Loucy (cell line): ENCODE measurements around the gene CARD6.

Experiments
- H2AFZ ChIP-seq: fragments of 200-600 bp; sonication (generic); 2 replicates; pipeline ENCODE4 v1.6.0; 2016; ENCODE audit warnings: antibody characterized with exemption, mild to moderate bottlenecking, low read length, moderate library complexity
- H3F3A ChIP-seq: fragments of 200-600 bp; 2 replicates; pipeline ENCODE4 v1.6.0; 2016; ENCODE audit warnings: antibody characterized with exemption, low read depth, mild to moderate bottlenecking
- H3K27me3 ChIP-seq: fragments of 200-600 bp; sonication (generic); 2 replicates; pipeline ENCODE4 v1.6.1; 2014; ENCODE audit warnings: low read length, mild to moderate bottlenecking; ENCODE audit not compliant: insufficient read depth, poor library complexity, severe bottlenecking
- H3K36me3 ChIP-seq: fragments of 200-600 bp; sonication (generic); 2 replicates; pipeline ENCODE4 v1.6.1; 2016; ENCODE audit warnings: low read length; ENCODE audit not compliant: insufficient read depth
- H3K4me1 ChIP-seq: fragments of 200-600 bp; sonication (generic); 2 replicates; pipeline ENCODE4 v1.5.1; 2014; ENCODE audit warnings: low read length, mild to moderate bottlenecking; ENCODE audit not compliant: insufficient read depth, poor library complexity, severe bottlenecking
- H3K4me2 ChIP-seq: fragments of 200-600 bp; sonication (generic); 2 replicates; pipeline ENCODE4 v1.6.0; 2014; ENCODE audit warnings: antibody characterized with exemption, low read length, low read depth, mild to moderate bottlenecking; ENCODE audit not compliant: poor library complexity, severe bottlenecking
- H3K4me3 ChIP-seq: fragments of 200-600 bp; sonication (generic); 2 replicates; pipeline ENCODE4 v1.5.1; 2014; ENCODE audit warnings: low read length, mild to moderate bottlenecking, mixed read lengths; ENCODE audit not compliant: poor library complexity, severe bottlenecking
- H3K79me2 ChIP-seq: fragments of 200-600 bp; sonication (generic); 2 replicates; pipeline ENCODE4 v1.6.1; 2014; ENCODE audit warnings: low read length; ENCODE audit not compliant: insufficient read depth
- H3K9ac ChIP-seq: fragments of 200-600 bp; sonication (generic); 2 replicates; pipeline ENCODE4 v1.6.0; 2014; ENCODE audit warnings: mild to moderate bottlenecking, low read depth, low read length, moderate library complexity; ENCODE audit not compliant: poor library complexity, severe bottlenecking
- H3K9me2 ChIP-seq: fragments of 200-600 bp; sonication (generic); replicated peaks from 2 replicates; pipeline ENCODE4 v1.6.1; 2016; ENCODE audit warnings: low read depth, low read length, mixed read lengths
- H3K9me3 ChIP-seq: fragments of 200-600 bp; sonication (generic); 2 replicates; pipeline ENCODE4 v1.6.1; 2014; ENCODE audit warnings: mild to moderate bottlenecking, antibody characterized with exemption, low read length, low read depth; ENCODE audit not compliant: insufficient read depth
- H4K20me1 ChIP-seq: fragments of 200-600 bp; sonication (generic); 2 replicates; pipeline ENCODE4 v1.6.0; 2014; ENCODE audit warnings: antibody characterized with exemption, low read length, mild to moderate bottlenecking; ENCODE audit not compliant: insufficient read depth, poor library complexity, severe bottlenecking
- EZH2phosphoT487 ChIP-seq: fragments of 200-600 bp; IDR thresholded peaks from 2 replicates; pipeline ENCODE4 v1.6.1; 2018; ENCODE audit warnings: antibody characterized with exemption, mild to moderate bottlenecking, moderate library complexity, borderline replicate concordance
- TF ChIP-seq, protein P1 (sequence below): fragments of 200-600 bp; sonication (generic); conservative IDR thresholded peaks from 2 replicates; pipeline ENCODE4 v1.5.1; 2014; ENCODE audit warnings: mild to moderate bottlenecking, antibody characterized with exemption, low read length

The CARD6 gene

DNA sequence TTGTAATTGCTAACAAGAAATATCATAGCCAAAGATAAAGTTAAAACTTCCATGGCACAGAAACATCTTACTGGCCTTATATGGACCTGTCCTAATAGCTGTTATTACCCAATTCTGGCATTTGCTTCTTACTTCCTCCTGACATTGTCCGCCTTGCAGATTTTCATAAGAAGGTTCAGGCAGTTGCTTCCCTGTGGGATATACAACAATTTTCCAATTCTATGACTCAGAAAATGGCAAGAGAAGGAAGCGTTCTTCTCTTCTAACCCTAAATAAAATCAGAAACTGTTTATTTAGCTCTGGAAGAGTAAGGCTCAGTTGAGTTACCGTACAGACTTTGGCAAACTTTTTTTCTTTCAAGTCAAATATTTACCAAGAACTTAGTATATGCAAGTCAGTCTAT, 44.7 kb upstream of the CARD6 start:
- Histone ChIP-seq H3K4me1 (peaks cover 51% of the 10 kb centered on the region), H3K4me2 (peak overlapping the region; percentile 95), H3K9ac (peak overlapping the region; percentile 95), H3K79me2 (peaks cover 56% of the 10 kb centered on the region), H2AFZ (no peak overlapping the region), H3K36me3 (no peaks in the 10 kb centered on the region), H3K27me3 (no peaks in the 10 kb centered on the region), H3K9me3 (no peaks in the 10 kb centered on the region), H3K4me3 (peak overlapping the region; percentile 78), H4K20me1 (peaks cover 54% of the 10 kb centered on the region), H3K9me2 (no peaks in the 10 kb centered on the region), H3F3A (0 out of 2 replicates have a peak, but pooled peaks cover 4% of the 10 kb centered on the region)
- TF ChIP-seq EZH2phosphoT487, result no peak

DNA sequence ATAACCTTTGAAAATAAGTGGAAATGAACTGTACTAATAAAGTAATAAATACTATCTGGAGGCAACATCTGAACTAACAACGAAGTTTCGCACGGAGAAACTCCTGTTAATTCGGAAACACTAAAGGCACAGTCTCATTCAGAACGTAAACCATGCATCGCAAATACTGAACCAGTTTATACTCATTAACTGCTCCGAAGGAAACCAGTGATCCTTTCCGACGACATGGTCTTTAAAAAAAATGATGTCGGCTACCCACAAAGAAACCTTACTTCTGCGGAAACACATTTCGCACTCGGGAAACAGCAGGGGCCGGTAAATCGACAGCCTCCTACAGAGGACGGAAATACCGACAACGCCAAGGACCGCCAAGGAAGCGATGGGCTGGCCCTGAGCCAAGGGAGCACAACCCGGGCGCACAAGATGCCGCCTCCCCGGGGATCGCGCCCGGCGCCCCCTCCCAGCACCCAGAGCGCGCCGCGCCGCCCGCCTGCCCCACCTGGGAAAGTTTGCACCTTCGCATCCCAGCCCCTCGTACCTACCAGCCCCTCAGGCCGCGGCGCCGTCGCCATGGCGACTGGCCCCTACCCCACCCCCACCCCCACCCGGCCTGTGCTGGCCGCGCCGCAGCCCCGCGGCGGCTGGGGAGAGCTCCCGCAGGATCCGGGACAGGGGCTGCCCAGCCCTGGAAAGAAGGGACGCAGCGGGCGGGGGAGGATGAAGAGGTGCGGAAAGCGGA, 43.7 kb upstream of the CARD6 start:
- Histone ChIP-seq H3K9ac (peak overlapping the region; percentile 95), H4K20me1 (peaks cover 44% of the 10 kb centered on the region), H2AFZ (peak overlapping the region; percentile 93), H3K4me3 (peak overlapping the region; percentile 78), H3F3A (0 out of 2 replicates have a peak, but pooled peaks cover 4% of the 10 kb centered on the region), H3K9me3 (no peaks in the 10 kb centered on the region), H3K27me3 (no peaks in the 10 kb centered on the region), H3K79me2 (peaks cover 46% of the 10 kb centered on the region), H3K4me2 (peak overlapping the region; percentile 95), H3K4me1 (peaks cover 42% of the 10 kb centered on the region), H3K36me3 (no peaks in the 10 kb centered on the region), H3K9me2 (no peaks in the 10 kb centered on the region)
- TF ChIP-seq, protein P1, sequence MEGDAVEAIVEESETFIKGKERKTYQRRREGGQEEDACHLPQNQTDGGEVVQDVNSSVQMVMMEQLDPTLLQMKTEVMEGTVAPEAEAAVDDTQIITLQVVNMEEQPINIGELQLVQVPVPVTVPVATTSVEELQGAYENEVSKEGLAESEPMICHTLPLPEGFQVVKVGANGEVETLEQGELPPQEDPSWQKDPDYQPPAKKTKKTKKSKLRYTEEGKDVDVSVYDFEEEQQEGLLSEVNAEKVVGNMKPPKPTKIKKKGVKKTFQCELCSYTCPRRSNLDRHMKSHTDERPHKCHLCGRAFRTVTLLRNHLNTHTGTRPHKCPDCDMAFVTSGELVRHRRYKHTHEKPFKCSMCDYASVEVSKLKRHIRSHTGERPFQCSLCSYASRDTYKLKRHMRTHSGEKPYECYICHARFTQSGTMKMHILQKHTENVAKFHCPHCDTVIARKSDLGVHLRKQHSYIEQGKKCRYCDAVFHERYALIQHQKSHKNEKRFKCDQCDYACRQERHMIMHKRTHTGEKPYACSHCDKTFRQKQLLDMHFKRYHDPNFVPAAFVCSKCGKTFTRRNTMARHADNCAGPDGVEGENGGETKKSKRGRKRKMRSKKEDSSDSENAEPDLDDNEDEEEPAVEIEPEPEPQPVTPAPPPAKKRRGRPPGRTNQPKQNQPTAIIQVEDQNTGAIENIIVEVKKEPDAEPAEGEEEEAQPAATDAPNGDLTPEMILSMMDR, result no peak
- peak; percentile 43; the same call in 1 of the 2 replicates for TF ChIP-seq EZH2phosphoT487

DNA sequence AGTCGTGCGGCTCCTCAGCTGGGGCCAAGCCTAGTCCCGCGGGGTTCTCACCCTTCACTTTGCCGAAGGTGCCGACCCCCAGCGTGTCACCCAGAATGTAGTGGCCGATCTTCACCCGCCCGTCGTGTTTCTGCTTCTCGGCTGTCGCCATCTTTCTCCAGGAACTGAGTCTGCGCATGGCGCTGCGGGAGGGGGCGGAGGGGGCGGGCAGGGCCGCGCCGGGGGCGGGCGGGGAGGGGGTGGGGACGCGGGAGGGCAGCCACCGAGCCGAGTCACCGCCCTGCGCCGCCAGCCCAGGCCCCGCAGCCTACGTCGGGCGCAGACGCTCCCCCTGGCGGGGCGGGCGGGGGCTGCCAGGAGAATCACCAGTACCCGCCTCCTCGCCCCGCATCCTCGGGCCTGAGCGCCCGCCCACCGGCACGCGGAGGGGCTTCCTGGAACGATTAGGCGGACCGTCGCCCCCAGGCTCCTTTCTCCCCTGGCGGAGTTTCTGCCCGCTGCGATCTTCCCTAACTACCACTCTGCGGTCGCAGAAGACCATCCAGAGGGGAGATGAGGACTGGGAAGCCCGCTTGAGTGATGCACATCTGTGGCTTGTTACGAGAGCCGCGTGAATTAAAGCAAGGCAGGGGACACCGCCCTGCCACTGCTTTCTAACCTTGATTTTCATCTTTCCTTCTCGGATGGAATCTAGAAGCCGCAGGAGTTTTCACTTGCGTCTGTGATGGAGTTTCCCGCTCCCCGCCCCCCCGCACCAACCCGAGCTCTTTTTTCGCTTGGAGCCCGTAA, 43.0 kb upstream of the CARD6 start, which contains the start of gene PRKAA1:
PRKAA1 (minus strand) TSS at position 363 of the 789 bp plus-strand sequence; CDS start at position 178, 185 bp downstream.
- H2AFZ ChIP-seq, result peak within 1 kb of the TSS; percentile 93
- no peaks in the 10 kb centered on the region for H3K36me3 ChIP-seq
- peaks cover 42% of the 10 kb centered on the region for H3K4me1 ChIP-seq
- TF ChIP-seq, protein P1, result peak; percentile 31
- TF ChIP-seq EZH2phosphoT487, result no peak
- H3K9me2 ChIP-seq, result no peaks in the 10 kb centered on the region
- H3K27me3 ChIP-seq, result no peaks in the 10 kb centered on the region
- H4K20me1 ChIP-seq, result peaks cover 37% of the 10 kb centered on the region
- H3K79me2 ChIP-seq, result peaks cover 39% of the 10 kb centered on the region
- peak within 1 kb of the TSS; percentile 78 for H3K4me3 ChIP-seq
- H3F3A ChIP-seq, result 0 out of 2 replicates have a peak, but pooled peaks cover 4% of the 10 kb centered on the region
- no peaks in the 10 kb centered on the region for H3K9me3 ChIP-seq
- peak within 1 kb of the TSS; percentile 95 for H3K4me2 ChIP-seq
- peak within 1 kb of the TSS; percentile 95 for H3K9ac ChIP-seq
